H1 (cell line): ENCODE measurements around the gene SYNJ2. TPM values are rescaled to one million over a fixed set of nuclear protein-coding genes. Genes with fewer than 3 reads are reported as not detected.

Experiments used
- CTCF ChIA-PET: fragments of 300-600 bp; sonication (Branson Sonifier 250); formaldehyde crosslinking; loops from one replicate; lab custom pipeline; 2021; ENCODE audit not compliant: partially characterized antibody; lab: Charles Lee
- POLR2A ChIA-PET: fragments of 300-600 bp; sonication (Branson Sonifier 250); formaldehyde crosslinking; loops from one replicate; lab custom pipeline; 2021; ENCODE audit warnings: inconsistent platforms; ENCODE audit not compliant: partially characterized antibody; lab: Charles Lee
- DNase-seq, 2 experiments: peaks; one replicate each; pipeline versions ENCODE4 v3.0.0 to v3.0.0-alpha.2; 2010 to 2022; ENCODE audit warnings: low spot score in 2 of 2, low read depth in 1 of 2, mixed read lengths in 1 of 2
- FAIRE-seq: peaks from 2 replicates; lab custom pipeline; 2011; peaks lifted over from hg19 to GRCh38; lab: Jason Lieb, UNC
- H2AFZ ChIP-seq: 2 replicates; pipeline ENCODE4 v1.8.1; 2012; ENCODE audit warnings: low read length, inconsistent platforms
- H2AK5ac ChIP-seq: 2 replicates; pipeline ENCODE4 v1.6.1; 2013; ENCODE audit warnings: low read depth, low read length
- H2BK120ac ChIP-seq: replicated peaks from 2 replicates; pipeline ENCODE3; 2013; ENCODE audit warnings: low read depth, low read length, inconsistent platforms
- H2BK12ac ChIP-seq: 2 replicates; pipeline ENCODE4 v1.6.1; 2013; ENCODE audit warnings: low read depth, low read length
- H2BK15ac ChIP-seq: 2 replicates; pipeline ENCODE4 v1.6.1; 2013; ENCODE audit warnings: low read length
- H2BK20ac ChIP-seq: 2 replicates; pipeline ENCODE4 v1.6.1; 2013; ENCODE audit warnings: low read length
- H2BK5ac ChIP-seq: 2 replicates; pipeline ENCODE4 v1.6.1; 2013; ENCODE audit warnings: low read depth, low read length
- H3K14ac ChIP-seq: 2 replicates; pipeline ENCODE4 v1.6.1; 2013; ENCODE audit warnings: inconsistent platforms; ENCODE audit not compliant: insufficient read length
- H3K18ac ChIP-seq: 2 replicates; pipeline ENCODE4 v1.6.1; 2013; ENCODE audit warnings: low read length; ENCODE audit errors: extremely low read depth
- H3K23ac ChIP-seq: 2 replicates; pipeline ENCODE4 v1.6.1; 2013; ENCODE audit warnings: inconsistent platforms; ENCODE audit not compliant: insufficient read length
- H3K23me2 ChIP-seq: 2 replicates; pipeline ENCODE4 v1.6.1; 2013; ENCODE audit warnings: low read depth, low read length
- H3K27ac ChIP-seq: 2 replicates; pipeline ENCODE4 v1.6.1; 2011; ENCODE audit warnings: low read depth, low read length, inconsistent platforms
- H3K27me3 ChIP-seq, 4 experiments: replicated peaks in 1 of 4; 1 replicate in 1 of 4; 2 replicates in 3 of 4; pipeline versions ENCODE4 v1.6.1 to v1.8.1; 2011 to 2013; ENCODE audit warnings: low read length in 3 of 4, mild to moderate bottlenecking in 3 of 4, inconsistent platforms in 2 of 4, mixed read lengths in 2 of 4, moderate library complexity in 1 of 4; ENCODE audit not compliant: control insufficient read depth in 3 of 4, insufficient read depth in 3 of 4; ENCODE audit errors: extremely low read depth in 1 of 4
- H3K36me3 ChIP-seq, 4 experiments: 2 replicates each; pipeline versions ENCODE4 v1.6.1 to v1.8.1; 2011 to 2013; ENCODE audit warnings: mild to moderate bottlenecking in 4 of 4, low read length in 3 of 4, moderate library complexity in 2 of 4, control low read depth in 1 of 4, inconsistent platforms in 1 of 4; ENCODE audit not compliant: insufficient read depth in 4 of 4, control insufficient read depth in 2 of 4
- H3K4ac ChIP-seq: replicated peaks from 2 replicates; pipeline ENCODE3; 2013; ENCODE audit warnings: low read length, low read depth, mixed read lengths, inconsistent platforms; ENCODE audit not compliant: insufficient read length
- H3K4me1 ChIP-seq, 4 experiments: replicated peaks in 1 of 4; 1 replicate in 1 of 4; 2 replicates in 3 of 4; pipeline versions ENCODE4 v1.6.1 to v1.8.1; 2011 to 2013; ENCODE audit warnings: low read length in 3 of 4, inconsistent platforms in 2 of 4, mixed read lengths in 1 of 4; ENCODE audit not compliant: insufficient read depth in 4 of 4, control insufficient read depth in 3 of 4
- H3K4me2 ChIP-seq, 2 experiments: 2 replicates each; pipeline versions ENCODE4 v1.6.1 to v1.8.1; 2011 to 2013; ENCODE audit warnings: low read depth in 2 of 2, low read length in 2 of 2, control low read depth in 1 of 2, inconsistent platforms in 1 of 2, mild to moderate bottlenecking in 1 of 2; ENCODE audit not compliant: insufficient read depth in 1 of 2
- H3K4me3 ChIP-seq, 4 experiments: fragments of 200-600, 300-600 bp in 1 of 4; sonication (generic), shearing (Covaris generic), sonication (Bioruptor Twin) in 1 of 4; 2 replicates each; pipeline versions ENCODE4 v1.5.1 to v1.8.1; 2011 to 2016; ENCODE audit warnings: low read length in 4 of 4, low read depth in 3 of 4, control low read depth in 2 of 4, inconsistent platforms in 2 of 4, mild to moderate bottlenecking in 2 of 4, mixed read lengths in 1 of 4, moderate library complexity in 1 of 4; ENCODE audit not compliant: insufficient read depth in 2 of 4; ENCODE audit errors: extremely low read depth in 1 of 4
- H3K56ac ChIP-seq: replicated peaks from 2 replicates; pipeline ENCODE3; 2013; ENCODE audit warnings: low read depth, mild to moderate bottlenecking, mixed read lengths, low read length, inconsistent platforms; ENCODE audit not compliant: insufficient read length
- H3K79me1 ChIP-seq: 2 replicates; pipeline ENCODE4 v1.6.1; 2013; ENCODE audit warnings: low read depth, low read length, control low read depth
- H3K79me2 ChIP-seq, 2 experiments: 2 replicates each; pipeline versions ENCODE4 v1.6.1 to v1.8.1; 2012 to 2013; ENCODE audit warnings: low read length in 2 of 2, mild to moderate bottlenecking in 2 of 2, inconsistent platforms in 1 of 2; ENCODE audit not compliant: insufficient read depth in 2 of 2, control insufficient read depth in 1 of 2
- H3K9ac ChIP-seq, 4 experiments: replicated peaks in 1 of 4; 1 replicate in 1 of 4; 2 replicates in 3 of 4; pipeline versions ENCODE4 v1.6.1 to v1.8.1; 2011 to 2013; ENCODE audit warnings: low read depth in 3 of 4, low read length in 3 of 4, control low read depth in 2 of 4, mild to moderate bottlenecking in 2 of 4, moderate library complexity in 2 of 4, inconsistent platforms in 1 of 4; ENCODE audit errors: extremely low read depth in 1 of 4
- H3K9me3 ChIP-seq, 2 experiments: 2 replicates each; pipeline versions ENCODE4 v1.6.1 to v1.8.1; 2012 to 2013; ENCODE audit warnings: mild to moderate bottlenecking in 2 of 2, moderate library complexity in 2 of 2, control low read depth in 1 of 2, inconsistent platforms in 1 of 2, low read depth in 1 of 2, low read length in 1 of 2, mixed read lengths in 1 of 2; ENCODE audit not compliant: insufficient read depth in 2 of 2
- H4K20me1 ChIP-seq, 2 experiments: replicated peaks in 1 of 2; 2 replicates each; pipeline versions ENCODE3 to v1.8.1; 2011 to 2013; ENCODE audit warnings: inconsistent platforms in 2 of 2, low read length in 2 of 2, mild to moderate bottlenecking in 1 of 2; ENCODE audit not compliant: insufficient read depth in 2 of 2, control insufficient read depth in 1 of 2
- H4K5ac ChIP-seq: 2 replicates; pipeline ENCODE4 v1.6.1; 2013; ENCODE audit warnings: low read length, low read depth, mixed read lengths, inconsistent platforms; ENCODE audit not compliant: insufficient read length
- H4K8ac ChIP-seq: 2 replicates; pipeline ENCODE4 v1.8.0; 2013; ENCODE audit warnings: mild to moderate bottlenecking, moderate library complexity, low read length, inconsistent platforms; ENCODE audit not compliant: insufficient read depth; ENCODE audit errors: extremely low read depth
- H4K91ac ChIP-seq: replicated peaks from 2 replicates; pipeline ENCODE3; 2013; ENCODE audit warnings: low read length, mixed read lengths, inconsistent platforms; ENCODE audit not compliant: insufficient read length
- EGR1 ChIP-seq: IDR thresholded peaks from 2 replicates; pipeline ENCODE4 v1.6.1; 2011; ENCODE audit warnings: low read depth, low read length, borderline replicate concordance
- GABPA ChIP-seq: IDR thresholded peaks from 2 replicates; pipeline ENCODE4 v1.6.1; 2011; ENCODE audit warnings: mild to moderate bottlenecking, low read length, moderate library complexity, borderline replicate concordance; ENCODE audit not compliant: insufficient read depth
- HDAC2 ChIP-seq, 2 experiments: fragments of 300-600 bp in 1 of 2; sonication (generic) in 1 of 2; IDR thresholded peaks; 2 replicates each; pipeline ENCODE4 v1.6.1; 2011 to 2012; ENCODE audit warnings: low read depth in 2 of 2, low read length in 2 of 2, mild to moderate bottlenecking in 2 of 2, moderate library complexity in 2 of 2, borderline replicate concordance in 1 of 2, inconsistent platforms in 1 of 2
- SP4 ChIP-seq: IDR thresholded peaks from 2 replicates; pipeline ENCODE4 v1.6.1; 2012; ENCODE audit warnings: low read length, inconsistent platforms
- WGBS, 2 experiments: shearing (Covaris generic) in 1 of 2; methylation state at CpG; one replicate each; pipeline versions ENCODE4 v1.1.6 to v1.1.7; 2013 to 2015; ENCODE audit warnings: low lambda C conversion rate in 2 of 2, mixed read lengths in 2 of 2, inconsistent platforms in 1 of 2, low coverage in 1 of 2, missing lambda C conversion rate in 1 of 2; ENCODE audit not compliant: insufficient replicate concordance in 2 of 2, insufficient coverage in 1 of 2, insufficient read length in 1 of 2; ENCODE audit errors: extremely low coverage in 1 of 2, missing lambda C conversion rate in 1 of 2; 5-methylcytosine and 5-hydroxymethylcytosine counted together
- polyA plus RNA-seq, 7 experiments: library from polyadenylated mRNA; depleted of rRNA in 3 of 7; stranded (reverse) in 5 of 7; unstranded in 2 of 7; fragments of >200 nt in 5 of 7; fragments of 200-250 nt in 2 of 7; gene quantifications; 1 replicate in 5 of 7; 2 replicates in 1 of 7; 4 replicates in 1 of 7; pipeline versions ENCODE4 v1.2.1 to v1.2.3, GENCODE V29; 2011 to 2013; ENCODE audit warnings: missing spikeins in 2 of 7, mixed read lengths in 2 of 7
- total RNA-seq: library from RNA; stranded (reverse); fragmentation: NEBNext Ultra II Directional; extraction: Animal tissue kit (Norgen Biotek cat#: 25700); gene quantifications from 2 replicates; pipeline ENCODE4 v1.2.1, GENCODE V29; 2021
- TF ChIP-seq, protein P1 (sequence below): IDR thresholded peaks from 2 replicates; pipeline ENCODE4 v1.6.1; 2011; ENCODE audit warnings: low read length, improper control_type of control experiment
- TF ChIP-seq, protein P2 (sequence below): IDR thresholded peaks from 2 replicates; pipeline ENCODE4 v1.6.1; 2012; ENCODE audit warnings: inconsistent platforms

Gene SYNJ2
- total and polyA plus RNA-seq, 2 of the 8 experiments (the other 6 are each of a cell fraction or from before 2014, with no cell fraction given) = 3.7 to 13.9 TPM

DNA sequence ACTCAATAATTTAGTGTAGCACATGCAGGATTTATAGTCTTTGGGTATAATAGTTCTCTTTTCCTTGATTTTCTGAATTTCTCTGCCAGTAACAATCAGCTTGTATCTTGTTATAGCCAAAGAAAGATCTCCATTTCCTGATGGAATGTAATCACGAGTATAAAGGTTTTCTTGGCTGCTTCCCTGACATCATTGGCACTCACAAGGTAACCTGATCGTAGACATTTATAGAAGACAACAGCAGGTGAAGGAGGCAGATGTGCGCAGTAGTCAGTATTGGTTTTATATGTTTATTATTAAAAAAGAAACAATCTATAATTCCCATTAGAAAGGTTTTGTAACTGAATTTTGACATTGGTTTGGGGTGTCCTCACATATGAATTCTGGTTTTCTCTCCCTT, 44.3 kb upstream of the SYNJ2 start:
- TF ChIP-seq GABPA = no peak
- TF ChIP-seq, protein P1, sequence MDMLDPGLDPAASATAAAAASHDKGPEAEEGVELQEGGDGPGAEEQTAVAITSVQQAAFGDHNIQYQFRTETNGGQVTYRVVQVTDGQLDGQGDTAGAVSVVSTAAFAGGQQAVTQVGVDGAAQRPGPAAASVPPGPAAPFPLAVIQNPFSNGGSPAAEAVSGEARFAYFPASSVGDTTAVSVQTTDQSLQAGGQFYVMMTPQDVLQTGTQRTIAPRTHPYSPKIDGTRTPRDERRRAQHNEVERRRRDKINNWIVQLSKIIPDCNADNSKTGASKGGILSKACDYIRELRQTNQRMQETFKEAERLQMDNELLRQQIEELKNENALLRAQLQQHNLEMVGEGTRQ = no peak
- TF ChIP-seq EGR1 = no peak
- no peak for TF ChIP-seq SP4
- TF ChIP-seq HDAC2 (IDR thresholded peaks at IDR 0.05; ENCODE audit: borderline replicate concordance in 1 of 2, low read depth in 2 of 2, low read length in 2 of 2) = no peak
- TF ChIP-seq, protein P2, sequence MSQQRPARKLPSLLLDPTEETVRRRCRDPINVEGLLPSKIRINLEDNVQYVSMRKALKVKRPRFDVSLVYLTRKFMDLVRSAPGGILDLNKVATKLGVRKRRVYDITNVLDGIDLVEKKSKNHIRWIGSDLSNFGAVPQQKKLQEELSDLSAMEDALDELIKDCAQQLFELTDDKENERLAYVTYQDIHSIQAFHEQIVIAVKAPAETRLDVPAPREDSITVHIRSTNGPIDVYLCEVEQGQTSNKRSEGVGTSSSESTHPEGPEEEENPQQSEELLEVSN = no peak
- H3K18ac ChIP-seq = no peak overlapping the region
- no peak overlapping the region for H4K91ac ChIP-seq
- H3K23ac ChIP-seq = no peak overlapping the region
- H3K9me3 ChIP-seq = no peaks in the 10 kb centered on the region
- no peaks in the 10 kb centered on the region for H3K4me1 ChIP-seq
- H3K4me2 ChIP-seq = no peak overlapping the region
- FAIRE-seq = no peak
- DNase-seq = no peak
- no peak overlapping the region for H3K27ac ChIP-seq
- H2AK5ac ChIP-seq = no peak overlapping the region
- POLR2A ChIA-PET = no interaction called here
- H2BK5ac ChIP-seq = no peak overlapping the region
- H4K5ac ChIP-seq = no peak overlapping the region
- CTCF ChIA-PET = interaction anchor here (1.2 to 2.6 kb wide), 2 partner anchors 10 to 27 kb away, joined by 3 to 8 read pairs; no protein-coding TSS in a partner anchor
- H2BK12ac ChIP-seq = no peak overlapping the region
- no peak overlapping the region for H4K8ac ChIP-seq
- no peaks in the 10 kb centered on the region for H3K27me3 ChIP-seq
- H3K56ac ChIP-seq = no peak overlapping the region
- H2BK15ac ChIP-seq = no peak overlapping the region
- H2BK20ac ChIP-seq = no peak overlapping the region
- no peak overlapping the region for H2AFZ ChIP-seq
- H3K4me3 ChIP-seq = no peak overlapping the region
- no peaks in the 10 kb centered on the region for H3K23me2 ChIP-seq
- H3K36me3 ChIP-seq = peaks cover 8 to 65% (median 34%) of the 10 kb centered on the region in 4 experiments
- WGBS, 2 experiments = 89% methylated on average over 3 of the region's 3 CpGs; no CpG with 5 or more reads in 1 of the 2 experiments
- H3K79me1 ChIP-seq = no peaks in the 10 kb centered on the region; the same call in 1 of the 2 replicates
- H4K20me1 ChIP-seq = no peaks in the 10 kb centered on the region
- no peak overlapping the region for H2BK120ac ChIP-seq
- H3K9ac ChIP-seq = no peak overlapping the region
- no peak overlapping the region for H3K4ac ChIP-seq
- H3K79me2 ChIP-seq = no peaks in the 10 kb centered on the region
- H3K14ac ChIP-seq = no peak overlapping the region
